Measurements from ENCODE around the gene ZNF275.
"Not testable (repeated sequence)": the region's sequence is repeated elsewhere in the genome, so short reads cannot be mapped to it uniquely, and the experiment has no call there.

ZNF275 gene

GRCh38 chrX:153333821-153334653, at the start of gene ZNF275:
TSS of gene ZNF275 (plus strand) at chrX:153334153. CDS start at chrX:153336680, 2,527 bp downstream.
- TF ChIP-seq, protein P1, sequence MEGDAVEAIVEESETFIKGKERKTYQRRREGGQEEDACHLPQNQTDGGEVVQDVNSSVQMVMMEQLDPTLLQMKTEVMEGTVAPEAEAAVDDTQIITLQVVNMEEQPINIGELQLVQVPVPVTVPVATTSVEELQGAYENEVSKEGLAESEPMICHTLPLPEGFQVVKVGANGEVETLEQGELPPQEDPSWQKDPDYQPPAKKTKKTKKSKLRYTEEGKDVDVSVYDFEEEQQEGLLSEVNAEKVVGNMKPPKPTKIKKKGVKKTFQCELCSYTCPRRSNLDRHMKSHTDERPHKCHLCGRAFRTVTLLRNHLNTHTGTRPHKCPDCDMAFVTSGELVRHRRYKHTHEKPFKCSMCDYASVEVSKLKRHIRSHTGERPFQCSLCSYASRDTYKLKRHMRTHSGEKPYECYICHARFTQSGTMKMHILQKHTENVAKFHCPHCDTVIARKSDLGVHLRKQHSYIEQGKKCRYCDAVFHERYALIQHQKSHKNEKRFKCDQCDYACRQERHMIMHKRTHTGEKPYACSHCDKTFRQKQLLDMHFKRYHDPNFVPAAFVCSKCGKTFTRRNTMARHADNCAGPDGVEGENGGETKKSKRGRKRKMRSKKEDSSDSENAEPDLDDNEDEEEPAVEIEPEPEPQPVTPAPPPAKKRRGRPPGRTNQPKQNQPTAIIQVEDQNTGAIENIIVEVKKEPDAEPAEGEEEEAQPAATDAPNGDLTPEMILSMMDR (IDR thresholded peaks at IDR 0.05; ENCODE audit: insufficient read depth, low read depth, low read length, missing control alignments): no peak
- DNase-seq (ENCODE audit: low read depth): peak; percentile 85
- H3K4me3 ChIP-seq (ENCODE audit: low read depth, low read length): peak within 1 kb of the TSS; percentile 83

GRCh38 chrX:153285678-153286077, 48.3 kb upstream of the ZNF275 start:
- H3K4me3 ChIP-seq (ENCODE audit: low read depth, low read length): not testable (repeated sequence)

DNA sequence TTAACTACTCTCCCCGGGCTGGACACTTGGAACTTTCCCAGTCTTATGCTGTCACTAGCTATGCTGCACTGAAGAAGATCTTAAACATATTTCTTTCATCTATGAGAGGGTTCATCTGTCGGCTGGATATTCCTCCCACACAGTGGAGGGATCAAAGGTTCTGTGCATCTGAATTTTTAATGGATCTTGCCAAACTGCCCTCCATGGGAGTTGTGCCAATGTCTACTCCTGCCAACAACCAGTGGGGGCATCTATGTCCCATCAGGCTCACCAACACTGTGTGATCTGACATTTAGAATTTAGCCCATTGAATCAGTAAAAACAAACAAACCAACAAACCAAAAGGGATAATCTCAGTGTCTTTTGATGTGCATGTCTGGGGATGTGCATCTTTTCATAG, 45.1 kb upstream of the ZNF275 start:
- not testable (repeated sequence) for H3K4me3 ChIP-seq (ENCODE audit: low read depth, low read length); DNase-seq (ENCODE audit: low read depth)

More at GRCh38 chrX:153285678-153286077, 48.3 kb upstream of the ZNF275 start:
- DNase-seq (ENCODE audit: low read depth): not testable (repeated sequence)

GRCh38 chrX:153293485-153294071, 40.4 kb upstream of the ZNF275 start:
- DNase-seq (ENCODE audit: low read depth); H3K4me3 ChIP-seq (ENCODE audit: low read depth, low read length): not testable (repeated sequence)

DNA sequence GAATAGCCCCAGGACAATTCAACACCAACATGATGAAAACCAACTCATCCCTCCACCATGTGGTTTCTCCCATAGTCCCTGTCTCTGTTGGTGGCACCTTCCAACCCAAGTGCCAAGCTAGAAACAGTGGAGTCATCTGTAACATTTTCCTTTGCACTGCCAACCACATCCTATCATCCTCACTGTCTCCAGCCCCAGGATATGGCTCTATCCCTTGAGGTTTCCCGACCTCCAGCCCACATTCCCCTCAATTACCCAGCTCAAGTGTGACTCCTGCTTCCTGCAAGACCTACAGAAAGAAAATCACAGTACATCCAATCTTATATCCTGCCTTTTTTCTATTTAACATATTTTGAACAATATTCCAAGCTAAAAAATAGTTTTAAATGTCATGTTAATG, 36.6 kb upstream of the ZNF275 start:
- no peak overlapping the region for H3K4me3 ChIP-seq (ENCODE audit: low read depth, low read length)
- TF ChIP-seq, protein P1 (IDR thresholded peaks at IDR 0.05; ENCODE audit: insufficient read depth, low read depth, low read length, missing control alignments): no peak
- no peak for DNase-seq (ENCODE audit: low read depth)

GRCh38 chrX:153299855-153300254, 34.1 kb upstream of the ZNF275 start:
- H3K4me3 ChIP-seq (ENCODE audit: low read depth, low read length): no peak overlapping the region
- DNase-seq (ENCODE audit: low read depth): no peak
- TF ChIP-seq, protein P1 (IDR thresholded peaks at IDR 0.05; ENCODE audit: insufficient read depth, low read depth, low read length, missing control alignments): no peak

DNA sequence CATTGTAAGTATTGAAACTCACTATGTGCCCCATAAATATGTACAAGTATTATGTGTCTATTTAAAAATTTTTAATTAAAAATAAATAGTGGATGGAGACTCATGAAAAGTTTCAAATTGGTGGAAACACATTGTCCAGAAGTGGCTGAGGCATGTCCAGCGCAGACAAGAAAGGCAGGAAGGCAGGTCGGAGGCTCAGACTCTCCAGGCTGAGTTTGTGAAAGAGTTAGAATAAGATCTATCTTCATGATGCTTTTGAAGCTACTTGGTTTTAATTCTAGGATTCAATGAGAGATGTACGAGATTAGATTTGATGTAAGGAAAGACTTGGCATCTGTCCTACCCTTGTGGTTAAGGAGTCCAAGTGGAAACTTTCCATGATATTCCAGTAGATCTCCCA, 32.2 kb upstream of the ZNF275 start:
- TF ChIP-seq, protein P1 (IDR thresholded peaks at IDR 0.05; ENCODE audit: insufficient read depth, low read depth, low read length, missing control alignments): no peak
- no peak for DNase-seq (ENCODE audit: low read depth)
- H3K4me3 ChIP-seq (ENCODE audit: low read depth, low read length): no peak overlapping the region

- TF ChIP-seq, protein P1 (IDR thresholded peaks at IDR 0.05; ENCODE audit: insufficient read depth, low read depth, low read length, missing control alignments): no peak
- no peak for DNase-seq (ENCODE audit: low read depth)
These were observed 31.2 kb upstream of the ZNF275 start for GRCh38 chrX:153302796-153303195.

More at GRCh38 chrX:153302796-153303195, 31.2 kb upstream of the ZNF275 start:
- no peak overlapping the region for H3K4me3 ChIP-seq (ENCODE audit: low read depth, low read length)

Measured in GM12865 (cell line).